ENCODE measurements around the gene NKG7.

NKG7 gene

DNA sequence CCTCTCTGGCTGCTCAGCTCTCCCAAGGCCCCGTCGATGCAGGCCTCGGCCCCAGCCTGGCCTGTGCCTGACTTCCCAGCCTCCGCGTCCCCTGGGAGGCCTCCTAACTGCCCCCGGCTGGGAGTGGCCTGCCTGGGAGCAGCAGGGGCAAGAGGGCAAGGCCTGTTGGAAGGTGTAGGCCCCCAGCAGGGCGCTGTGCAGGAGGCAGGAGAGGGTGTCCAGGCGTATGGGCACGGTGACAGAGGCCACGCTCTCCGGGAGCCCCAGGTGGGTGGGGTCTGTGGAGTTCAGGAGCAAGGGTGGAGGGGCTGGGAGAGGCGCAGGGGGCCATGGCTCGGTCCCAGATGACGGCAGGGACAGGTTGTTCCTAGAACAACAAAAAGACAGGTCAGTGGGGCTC is 16.7 kb upstream of the NKG7 start:
- DNase-seq = no peak

DNA sequence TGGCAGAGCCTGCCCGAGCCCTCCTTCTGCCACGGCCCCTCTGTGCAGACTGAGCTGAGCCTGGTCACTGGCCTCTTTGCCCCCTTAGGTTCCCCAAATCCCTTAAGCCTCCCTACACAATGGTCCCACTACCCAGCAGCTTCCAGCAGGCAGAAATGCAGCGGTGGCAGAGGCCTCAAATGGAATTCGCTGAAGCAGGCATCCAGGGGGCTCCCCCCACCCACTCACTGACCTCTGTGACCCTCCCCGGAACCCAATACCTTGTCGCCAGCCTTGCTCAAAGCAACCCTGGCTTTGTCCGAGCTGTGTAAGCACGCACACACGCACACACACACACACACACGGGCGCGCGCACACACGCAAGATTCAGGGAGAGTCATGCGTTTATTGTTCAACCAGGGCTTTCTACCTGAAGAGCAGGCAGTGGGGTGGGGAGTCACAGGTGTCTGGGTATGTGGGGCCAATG is 15.5 kb upstream of the NKG7 start, which contains the start of gene LIM2:
LIM2 (minus strand) TSS at position 51 of the 466 bp plus-strand sequence. CDS start 531 bp downstream, outside the sequence.
- DNase-seq = no peak

DNA sequence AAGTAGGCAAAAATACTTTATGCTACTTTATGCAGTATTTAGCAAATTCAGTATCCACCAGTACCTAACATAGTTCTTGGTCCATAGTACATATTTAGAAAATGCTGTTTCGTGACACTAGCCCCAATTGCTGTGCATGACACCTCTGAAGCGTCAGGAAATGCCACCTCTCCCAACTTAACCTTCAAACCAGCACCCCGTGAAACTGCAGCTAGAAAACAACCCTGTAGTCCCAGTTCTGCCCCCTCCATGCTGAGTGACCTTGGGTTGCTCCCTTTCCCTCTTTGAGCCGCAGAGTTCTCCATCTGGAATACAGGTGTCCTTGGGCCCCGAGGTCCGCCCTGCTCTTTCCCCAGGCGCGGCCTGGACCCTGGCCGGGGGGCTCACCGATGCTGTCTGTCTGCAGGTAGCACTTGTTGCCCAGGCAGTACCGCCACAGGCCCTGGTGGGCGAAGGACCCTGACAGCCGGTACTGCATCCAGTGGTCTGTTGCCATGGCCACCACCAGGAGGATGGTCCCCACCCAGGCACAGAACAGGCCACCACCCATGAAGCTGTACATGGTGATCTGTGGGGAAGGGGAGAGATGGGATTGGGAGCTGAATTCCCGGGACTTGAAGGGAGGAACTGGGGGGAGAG is 14.5 kb upstream of the NKG7 start:
- DNase-seq = no peak

DNA sequence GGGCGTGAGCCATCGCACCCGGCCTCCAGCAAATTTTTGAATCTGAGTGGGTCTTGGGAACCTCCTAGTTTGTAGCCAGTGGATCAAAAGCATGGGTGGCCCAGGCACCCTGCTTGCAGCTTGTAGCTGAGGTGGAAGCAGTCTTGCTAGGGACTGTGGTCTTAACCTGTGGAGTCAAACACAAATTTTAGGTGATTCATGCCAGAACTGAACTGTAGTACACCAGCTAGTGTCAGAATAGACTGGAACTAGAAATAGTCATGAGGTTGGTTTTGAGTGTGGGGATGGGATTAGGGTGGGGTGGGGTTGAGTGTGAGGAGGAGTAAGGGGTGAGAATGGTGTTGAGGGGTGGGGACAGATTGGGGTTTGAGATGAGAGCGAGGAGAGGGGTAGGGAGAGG is 9.6 kb upstream of the NKG7 start:
- DNase-seq = no peak

DNA sequence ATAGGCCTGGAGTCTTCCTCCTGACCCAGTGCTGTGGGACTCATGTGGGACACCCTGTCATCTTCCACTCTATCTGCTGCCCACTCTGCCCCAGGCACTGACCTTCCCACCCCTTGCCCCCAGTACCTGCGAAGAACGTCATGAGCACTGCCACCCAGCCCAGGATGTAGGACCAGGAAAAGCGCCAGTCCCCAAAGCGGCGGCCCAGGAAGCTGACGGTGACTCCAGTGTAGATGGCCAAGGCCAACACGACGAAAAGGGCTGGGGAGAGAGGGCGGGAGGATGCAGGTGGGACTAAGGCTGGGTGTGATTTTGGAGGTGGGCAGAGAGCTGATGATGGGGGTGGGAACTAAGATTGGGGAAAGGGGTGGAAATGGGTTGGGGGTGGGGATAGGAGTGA is 7.9 kb upstream of the NKG7 start:
- no peak for DNase-seq

DNA sequence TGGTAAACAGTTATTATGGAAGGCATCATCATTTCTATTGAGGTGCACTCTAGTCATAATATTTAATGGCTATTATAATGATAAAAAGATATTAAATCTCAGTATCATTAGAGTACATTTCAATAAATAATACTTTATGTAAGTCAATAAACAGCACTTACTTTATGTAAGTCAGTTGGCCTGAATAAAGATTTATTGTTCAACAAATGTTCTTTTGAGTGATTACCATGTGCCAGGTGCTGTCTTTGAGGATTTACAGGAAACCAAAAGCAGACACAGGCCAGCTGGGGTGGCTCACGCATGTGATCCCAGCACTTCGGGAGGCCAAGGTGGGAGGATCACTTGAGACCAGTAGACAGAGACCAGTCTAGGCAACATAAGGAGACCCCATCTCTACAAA is 5.0 kb upstream of the NKG7 start:
- no peak for DNase-seq

DNA sequence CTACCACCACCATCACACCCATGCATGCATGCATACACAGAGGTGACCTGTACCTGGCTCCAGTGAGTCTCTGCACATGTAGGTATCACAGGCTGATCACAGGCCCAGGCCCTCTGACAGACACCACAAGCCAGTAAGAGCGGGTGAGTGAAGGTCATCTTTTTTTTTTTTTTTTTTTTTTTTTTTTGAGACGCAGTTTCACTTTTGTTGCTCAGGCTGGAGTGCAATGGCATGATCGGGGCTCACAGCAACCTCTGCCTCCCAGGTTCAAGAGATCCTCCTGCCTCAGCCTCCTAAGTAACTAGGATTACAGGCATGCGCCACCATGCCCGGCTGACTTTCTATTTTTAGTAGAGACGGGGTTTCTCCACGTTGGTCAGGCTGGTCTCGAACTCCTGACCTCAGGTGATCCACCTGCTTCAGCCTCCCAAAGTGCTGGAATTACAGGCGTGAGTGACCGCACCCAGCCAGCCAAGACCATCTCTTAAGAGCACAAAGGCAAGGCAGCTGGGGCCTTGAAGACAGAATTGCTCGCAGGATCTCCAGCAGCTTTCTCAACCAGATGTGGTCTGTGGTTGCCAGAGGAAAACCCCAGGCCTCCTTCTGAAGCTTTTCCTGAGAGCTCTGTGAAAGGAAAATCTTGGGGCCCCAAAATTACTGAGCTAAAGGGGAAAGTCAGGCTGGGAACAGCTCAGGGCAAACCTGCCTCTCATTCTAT is 3.2 kb upstream of the NKG7 start:
- no peak for DNase-seq

DNA sequence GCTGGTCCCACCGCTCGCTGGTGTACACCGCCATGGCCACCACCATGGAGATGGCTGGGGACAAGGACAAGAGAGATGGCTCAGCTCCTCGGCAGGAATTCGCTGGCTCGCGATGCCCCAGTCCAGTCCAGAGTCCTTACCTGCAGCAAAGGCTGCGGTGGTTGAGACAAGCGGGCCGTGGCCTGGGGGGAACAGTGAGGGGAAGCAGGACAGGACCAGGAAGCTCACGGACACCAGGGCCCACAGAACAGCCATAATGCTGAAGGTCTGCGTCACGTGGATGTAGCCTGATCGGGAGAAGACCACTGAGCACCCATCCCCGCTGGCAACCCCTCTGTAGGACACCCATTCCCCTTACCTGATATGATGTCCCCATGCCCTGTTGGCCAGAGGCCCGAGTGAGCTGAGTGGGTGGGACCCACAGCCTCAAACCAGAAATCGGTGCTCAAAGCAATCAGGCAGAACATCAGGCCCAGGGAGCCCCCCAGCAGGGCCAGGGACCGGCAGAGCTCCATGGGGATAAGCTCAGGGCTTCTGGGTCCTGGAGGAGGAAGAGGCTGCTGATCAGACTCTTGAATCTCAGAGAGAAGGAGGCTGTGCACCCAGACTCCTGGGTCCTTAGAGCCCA is 319 bp downstream of the NKG7 start:
- no peak for DNase-seq

DNA sequence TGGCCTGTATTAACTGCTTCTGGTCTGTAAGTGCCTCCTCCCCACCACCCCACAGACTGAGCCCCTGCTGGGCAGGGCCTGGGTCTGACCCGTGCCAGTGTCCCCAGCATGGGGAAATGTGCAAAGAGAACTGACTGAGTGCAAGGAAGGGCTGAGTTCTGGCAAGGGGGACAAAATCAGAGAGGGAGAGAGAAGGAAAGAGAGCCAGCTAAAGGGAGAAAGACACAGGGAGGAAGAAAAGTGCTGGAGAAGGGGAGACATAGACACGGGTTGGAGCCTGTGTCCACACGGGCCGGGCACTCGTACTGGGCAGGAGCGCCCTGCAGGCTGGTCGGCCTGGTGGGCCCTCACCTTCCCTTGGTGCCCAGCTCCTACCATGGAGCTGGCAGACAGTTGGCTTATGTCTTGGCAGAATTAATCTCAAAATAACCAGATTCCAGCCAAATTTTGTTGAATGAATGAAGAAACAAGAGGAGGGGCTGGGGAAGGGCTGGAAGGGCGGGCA is 1.2 kb downstream of the NKG7 start:
- DNase-seq = no peak

DNA sequence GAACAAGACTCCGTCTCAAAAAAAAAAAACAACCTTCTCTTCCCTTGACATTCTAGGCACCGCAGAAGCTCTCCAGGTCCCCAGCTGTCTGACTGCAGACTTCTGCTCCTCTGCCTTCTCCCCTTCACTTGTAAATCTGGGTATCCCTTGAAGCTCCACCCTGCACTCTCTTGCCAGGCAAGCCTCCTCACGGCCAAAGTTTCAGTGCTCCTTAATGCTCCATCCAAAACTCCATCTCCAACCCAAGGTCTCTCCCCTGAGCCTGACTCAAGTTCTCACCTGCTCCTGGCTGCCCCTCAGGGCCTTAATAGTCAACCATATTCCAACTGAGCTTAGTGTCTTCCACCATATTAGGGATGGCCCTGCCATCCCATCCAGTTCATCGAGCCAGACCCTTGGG is 2.2 kb downstream of the NKG7 start:
- no peak for DNase-seq

DNA sequence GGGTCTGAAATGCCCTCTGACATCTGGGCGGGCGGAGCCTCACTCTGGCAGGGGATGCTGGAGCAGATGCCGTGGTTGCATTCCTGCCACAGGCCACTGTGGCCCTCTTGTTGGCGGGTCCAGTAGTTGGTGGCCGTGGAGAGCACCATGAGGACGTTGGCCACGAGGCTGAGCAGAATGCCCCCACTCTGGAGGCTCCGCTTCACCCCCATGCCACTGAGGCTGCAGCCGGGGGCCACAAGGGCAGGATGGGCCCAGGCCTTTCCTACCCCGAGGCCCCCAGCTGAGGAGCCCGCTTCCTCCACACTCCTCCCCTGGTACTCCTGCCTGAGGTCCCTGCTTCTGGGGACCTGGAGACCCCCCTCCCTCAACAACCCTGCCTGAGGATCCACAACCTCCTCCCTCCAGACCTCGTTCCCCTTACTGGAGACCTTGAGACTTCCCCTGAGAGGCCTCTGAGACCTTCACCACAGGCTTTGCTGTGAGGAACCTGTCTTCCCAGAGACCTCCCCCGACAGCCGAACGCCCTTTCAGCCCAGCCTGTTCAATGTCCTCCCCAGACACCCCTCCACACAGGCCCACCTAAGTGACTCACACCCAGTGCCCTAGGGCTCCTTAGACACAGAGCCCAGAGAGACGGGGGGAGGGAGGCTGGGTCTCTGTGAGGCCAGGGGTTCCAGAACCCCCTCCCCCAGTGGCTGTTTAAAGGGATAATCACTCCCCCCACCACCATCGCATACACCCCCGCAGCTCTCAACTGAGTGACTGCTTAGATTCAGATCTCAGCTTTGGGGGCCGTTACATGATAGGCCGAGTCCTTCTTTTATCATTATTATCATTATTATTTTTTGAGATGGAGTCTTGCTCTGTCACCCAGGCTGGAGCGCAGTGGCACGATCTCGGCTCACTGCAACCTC is 3.8 kb downstream of the NKG7 start, which contains the start of gene CLDND2:
CLDND2 (minus strand) TSS at position 638 of the 917 bp plus-strand sequence; CDS start at position 212, 426 bp downstream.
- no peak for DNase-seq

DNA sequence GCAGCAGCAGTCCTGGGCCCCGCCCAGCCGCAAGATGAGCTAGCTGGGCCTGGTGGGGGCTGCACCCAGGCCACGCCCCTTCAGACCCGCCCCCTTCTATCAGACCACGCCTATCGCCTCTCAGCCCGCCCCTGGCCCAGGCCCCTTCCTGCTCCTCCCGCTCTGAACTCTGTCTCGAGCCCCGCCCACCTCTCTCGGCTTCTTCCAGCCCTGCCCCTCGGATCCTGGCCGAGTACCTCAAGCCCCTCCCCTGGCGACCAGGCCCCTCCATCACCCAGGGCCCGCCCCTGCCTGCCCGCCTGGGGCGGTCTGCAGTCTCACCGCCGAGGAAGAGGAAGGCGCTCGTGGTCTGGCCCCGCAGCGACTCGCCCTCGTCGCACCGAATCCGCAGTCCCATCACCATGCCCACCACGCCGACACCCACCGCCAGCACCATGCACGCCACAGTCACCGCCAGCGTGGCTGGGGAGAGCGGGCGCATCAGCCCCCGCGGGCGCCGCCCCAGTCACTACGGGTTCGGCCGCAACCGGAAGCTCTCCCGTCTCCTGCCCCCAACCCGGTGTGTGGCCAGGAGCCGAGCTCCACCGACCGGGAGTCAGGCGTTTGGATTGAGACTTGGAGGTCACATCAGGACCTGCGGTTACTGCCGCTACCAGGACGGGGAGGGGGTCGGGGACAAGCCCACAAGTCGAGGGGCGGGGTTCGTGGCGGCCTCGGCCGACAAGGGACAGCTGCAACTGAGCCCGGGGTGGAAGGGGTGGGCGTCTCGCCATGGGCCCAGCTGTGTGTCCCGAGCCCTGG is 4.7 kb downstream of the NKG7 start:
- peak; percentile 87 for DNase-seq

DNA sequence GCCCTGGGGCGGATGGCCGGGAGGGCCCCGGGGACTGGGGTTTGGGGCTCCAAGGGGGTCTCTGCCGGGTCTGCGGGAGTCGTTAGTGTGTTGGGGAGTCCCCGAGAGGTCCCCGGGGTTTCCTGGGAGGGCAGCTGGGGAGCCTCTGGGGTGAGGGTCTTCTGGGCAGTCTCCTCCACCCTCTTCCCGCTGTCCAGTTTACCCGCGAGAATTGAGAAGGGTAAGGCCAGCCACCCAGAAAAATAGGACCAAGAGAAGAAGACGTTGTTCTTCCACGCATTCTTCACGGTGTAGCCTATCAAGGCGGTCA is 5.2 kb downstream of the NKG7 start:
- no peak for DNase-seq

DNA sequence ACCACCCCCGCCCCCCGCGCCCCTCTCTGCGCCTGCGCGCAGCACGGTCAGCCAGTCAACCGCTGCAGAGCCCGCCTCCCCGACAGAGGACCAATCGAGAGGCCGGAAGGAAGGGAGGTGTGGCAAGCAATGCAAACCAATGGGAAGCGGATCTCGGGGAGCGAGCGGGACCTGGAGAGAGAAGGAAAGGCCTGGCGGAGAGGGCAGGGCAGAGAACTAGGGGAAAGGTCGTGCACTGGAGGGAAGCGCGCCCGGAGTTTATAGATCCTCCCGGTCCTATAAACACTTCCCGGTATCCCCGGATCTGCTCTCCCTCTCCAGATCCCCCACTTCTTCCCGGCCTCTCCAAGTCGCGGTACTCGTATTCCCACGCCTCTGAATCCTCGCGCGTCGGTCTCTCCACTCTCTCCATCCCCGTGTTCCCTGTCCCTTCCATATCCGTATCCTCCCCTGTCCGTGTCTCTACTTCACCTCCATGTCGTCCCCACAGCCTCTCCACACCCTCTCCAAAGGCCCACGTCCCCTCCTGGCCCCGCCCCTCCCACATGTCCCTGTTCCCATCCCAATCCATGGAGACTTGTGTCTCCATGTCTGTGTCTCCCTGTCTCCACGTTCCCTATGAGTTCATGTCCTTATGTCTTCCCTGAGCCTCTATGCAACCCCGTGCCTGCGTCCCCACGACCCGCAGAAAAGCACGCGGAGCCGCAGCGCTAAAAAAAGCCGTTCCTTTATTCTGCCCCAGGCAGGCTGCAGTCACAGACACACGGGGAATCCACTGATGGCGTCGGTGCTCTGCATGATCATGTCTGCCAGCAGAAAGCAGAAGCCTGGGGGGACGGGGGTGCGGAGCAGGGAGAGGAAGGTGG is 5.8 kb downstream of the NKG7 start:
- DNase-seq = peak; percentile 89

DNA sequence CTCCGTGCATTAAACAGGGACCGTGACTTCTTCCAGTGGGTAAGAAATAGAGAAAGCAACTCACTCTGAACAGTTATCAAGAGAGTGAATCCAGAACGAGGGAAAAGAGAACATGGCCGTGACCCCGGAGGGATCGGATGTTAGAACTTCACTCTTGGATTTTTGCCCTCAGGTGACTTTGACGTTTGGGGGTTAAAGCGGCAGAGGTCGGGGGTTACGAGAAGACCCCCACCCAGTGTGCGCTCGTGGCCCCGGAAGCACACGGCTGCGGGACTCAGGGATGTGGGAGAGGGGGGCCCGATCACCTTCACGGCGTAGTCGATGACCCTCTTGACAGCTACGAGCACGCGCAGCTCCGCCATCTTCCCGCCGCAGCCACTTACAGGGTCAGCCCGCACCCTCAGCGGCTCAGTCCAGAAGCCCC is 6.5 kb downstream of the NKG7 start, which contains the start of gene ETFB:
ETFB (minus strand) TSS at position 424 of the 424 bp plus-strand sequence; CDS start at position 362, 62 bp downstream.
- DNase-seq = no peak

DNA sequence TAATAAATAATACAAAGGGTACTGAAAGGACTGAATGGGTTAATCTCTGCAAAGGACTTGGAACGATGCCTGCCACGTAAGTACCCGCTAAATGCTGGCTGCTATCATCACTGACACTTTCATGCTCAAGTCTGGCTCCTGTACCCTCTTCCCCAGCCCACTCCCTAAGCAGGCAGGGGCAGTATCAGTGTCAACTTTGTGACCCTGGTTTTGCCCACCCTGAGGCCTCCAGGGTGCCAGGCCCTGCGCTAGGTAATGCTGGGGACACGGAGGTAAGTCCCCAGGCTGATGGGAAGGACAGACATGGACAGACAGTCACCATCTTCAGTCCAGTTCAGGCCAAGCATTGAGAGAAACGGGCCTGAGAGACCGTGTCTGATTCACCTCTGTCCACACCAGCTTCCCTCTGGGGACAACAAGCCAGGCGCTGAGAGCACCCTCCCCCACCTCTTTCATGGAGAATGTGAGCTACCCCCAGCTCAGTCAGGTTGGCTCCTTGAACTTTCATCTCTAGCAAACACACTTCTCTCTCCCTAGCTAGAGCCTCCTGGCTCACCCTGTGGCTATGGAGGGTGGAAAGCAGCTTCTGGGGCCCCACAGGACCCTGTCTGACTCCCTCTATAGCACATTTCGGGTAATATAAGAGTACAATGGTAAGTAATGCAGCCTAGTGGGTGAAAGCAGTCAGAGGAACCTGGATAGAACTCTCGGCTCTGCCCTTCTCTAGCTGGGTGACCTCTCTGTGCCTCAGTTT is 7.1 kb downstream of the NKG7 start:
- no peak for DNase-seq

DNA sequence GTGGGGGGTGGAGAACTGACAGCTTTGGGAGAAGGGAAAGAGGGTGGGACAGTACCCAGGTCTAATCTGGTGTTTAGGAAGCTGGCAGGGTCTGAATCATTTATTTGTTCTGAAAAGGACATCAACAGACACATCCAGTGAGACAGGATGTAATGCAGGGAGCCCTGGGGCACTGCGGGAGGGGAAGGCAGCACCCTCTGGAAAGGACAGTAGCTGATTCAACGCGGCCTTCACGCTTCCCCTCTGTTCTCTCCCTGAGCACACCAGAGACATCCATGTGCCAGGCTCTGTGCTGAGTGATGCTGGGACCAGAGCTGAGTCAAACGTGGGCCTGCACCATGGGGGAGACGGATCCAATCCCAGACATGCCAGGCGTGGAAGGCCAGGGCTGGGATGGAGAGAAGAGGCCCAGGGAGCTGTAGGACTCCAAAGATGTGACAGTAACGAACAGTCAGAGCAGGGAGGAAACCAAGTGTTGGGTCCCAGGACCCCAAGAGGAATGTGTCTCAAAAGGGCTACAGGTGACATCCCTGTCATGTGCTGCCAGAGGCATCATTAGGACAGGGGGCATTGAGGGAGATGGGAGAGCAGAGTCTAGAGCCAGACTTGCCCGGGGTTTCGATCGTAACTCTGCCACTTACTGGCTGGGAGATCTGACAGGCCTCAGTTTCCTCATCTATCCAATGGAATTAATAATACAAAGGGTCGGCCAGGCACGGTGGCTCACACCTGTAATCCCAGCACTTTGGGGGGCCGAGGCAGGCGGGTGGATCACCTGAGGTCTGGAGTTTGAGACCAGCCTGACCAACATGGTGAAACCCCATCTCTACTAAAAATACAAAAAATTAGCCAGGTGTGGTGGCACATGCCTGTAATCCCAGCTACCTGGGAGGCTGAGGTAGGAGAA is 8.0 kb downstream of the NKG7 start:
- no peak for DNase-seq

DNA sequence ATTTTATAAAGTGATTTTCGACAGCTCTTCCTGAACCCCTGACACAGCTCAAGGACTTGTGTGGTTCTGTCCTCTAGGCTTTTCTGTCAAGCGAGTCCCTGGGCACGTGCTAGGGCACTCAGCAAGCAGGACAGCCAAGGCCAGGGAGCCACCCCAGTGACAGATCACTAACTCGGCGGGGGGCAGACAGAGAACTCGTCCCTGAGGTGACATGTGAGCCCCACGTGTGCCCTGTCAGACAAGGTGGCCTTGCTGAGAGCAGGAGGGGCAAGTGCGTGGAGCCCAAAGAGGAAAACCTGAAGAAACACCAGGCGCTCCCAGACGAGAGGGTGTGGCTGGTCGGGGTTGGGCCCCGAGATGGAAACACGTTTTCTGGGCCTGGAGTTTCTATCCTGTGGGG is 11.2 kb downstream of the NKG7 start:
- no peak for DNase-seq

DNA sequence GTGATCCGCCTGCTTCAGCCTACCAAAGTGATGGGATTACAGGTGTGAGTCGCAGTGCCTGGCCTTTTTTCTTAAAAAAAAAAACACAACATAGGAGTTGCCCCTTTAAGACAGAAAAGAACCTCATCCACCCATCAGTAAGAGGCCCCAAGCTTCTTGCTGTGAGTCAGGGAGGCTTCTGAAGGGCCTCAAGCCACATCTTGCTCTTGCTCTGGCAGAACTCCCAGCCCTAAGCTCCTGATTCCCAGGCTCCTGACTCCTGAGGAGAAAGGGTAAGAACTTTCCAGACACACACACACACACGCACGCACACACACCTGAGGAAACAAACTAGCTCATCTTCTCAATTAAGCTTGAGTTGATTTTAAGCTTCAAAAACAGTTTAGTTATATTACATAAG is 13.2 kb downstream of the NKG7 start:
- no peak for DNase-seq

Data from NCI-H748 treated with DMSO at 0.1 percent for 48 hours (cell line).